Measurements from ENCODE around the gene LRRC31. TPM values are rescaled to one million over a fixed set of nuclear protein-coding genes. Genes with fewer than 3 reads are reported as not detected.

The LRRC31 gene
- total RNA-seq, 1 donor: not detected

GRCh38 chr3:169880576-169881250, 11.0 kb upstream of the LRRC31 start:
- TF ChIP-seq, protein P1, sequence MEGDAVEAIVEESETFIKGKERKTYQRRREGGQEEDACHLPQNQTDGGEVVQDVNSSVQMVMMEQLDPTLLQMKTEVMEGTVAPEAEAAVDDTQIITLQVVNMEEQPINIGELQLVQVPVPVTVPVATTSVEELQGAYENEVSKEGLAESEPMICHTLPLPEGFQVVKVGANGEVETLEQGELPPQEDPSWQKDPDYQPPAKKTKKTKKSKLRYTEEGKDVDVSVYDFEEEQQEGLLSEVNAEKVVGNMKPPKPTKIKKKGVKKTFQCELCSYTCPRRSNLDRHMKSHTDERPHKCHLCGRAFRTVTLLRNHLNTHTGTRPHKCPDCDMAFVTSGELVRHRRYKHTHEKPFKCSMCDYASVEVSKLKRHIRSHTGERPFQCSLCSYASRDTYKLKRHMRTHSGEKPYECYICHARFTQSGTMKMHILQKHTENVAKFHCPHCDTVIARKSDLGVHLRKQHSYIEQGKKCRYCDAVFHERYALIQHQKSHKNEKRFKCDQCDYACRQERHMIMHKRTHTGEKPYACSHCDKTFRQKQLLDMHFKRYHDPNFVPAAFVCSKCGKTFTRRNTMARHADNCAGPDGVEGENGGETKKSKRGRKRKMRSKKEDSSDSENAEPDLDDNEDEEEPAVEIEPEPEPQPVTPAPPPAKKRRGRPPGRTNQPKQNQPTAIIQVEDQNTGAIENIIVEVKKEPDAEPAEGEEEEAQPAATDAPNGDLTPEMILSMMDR (IDR thresholded peaks at IDR 0.05; ENCODE audit: insufficient read depth, low read depth, low read length): no peak
- no peak overlapping the region for H3K4me3 ChIP-seq (ENCODE audit: low read depth, low read length)
- DNase-seq (ENCODE audit: low read depth): no peak

DNA sequence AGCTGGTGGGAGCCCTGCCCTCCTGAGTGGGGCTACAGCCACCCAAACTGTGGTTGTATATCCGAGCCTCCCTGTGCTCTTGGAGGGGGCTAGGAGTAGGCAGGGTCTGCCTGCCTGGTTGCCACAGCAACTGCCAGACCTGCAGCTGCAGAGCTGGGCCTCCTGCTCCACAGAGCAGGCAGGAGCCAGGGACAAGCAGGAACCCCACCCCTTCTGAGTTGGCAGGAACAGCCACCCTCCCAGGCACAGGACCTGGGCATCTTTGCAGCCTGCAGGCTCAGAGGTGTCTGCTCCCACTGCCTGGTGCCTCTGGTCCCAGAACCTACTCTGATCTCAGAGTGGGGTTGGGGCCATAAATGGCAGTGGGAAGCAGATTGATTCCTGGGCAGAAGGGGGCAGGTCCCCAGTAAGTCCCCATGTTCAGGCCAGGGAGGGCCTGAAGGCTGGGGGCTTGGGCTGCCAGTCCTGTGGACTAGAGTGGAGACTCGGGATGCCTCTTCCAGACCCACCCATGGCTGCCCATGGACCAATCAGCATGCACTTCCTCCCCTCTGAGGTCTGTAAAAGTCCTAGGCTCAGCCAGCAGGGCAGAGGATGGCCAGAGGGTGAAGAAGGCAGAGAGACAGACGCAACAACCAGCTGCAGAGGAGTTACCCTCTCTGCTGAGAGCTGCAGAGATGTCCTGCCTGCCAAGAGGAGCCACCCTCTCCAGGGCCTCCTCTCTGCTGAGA, 10.3 kb upstream of the LRRC31 start:
- no peak overlapping the region for H3K4me3 ChIP-seq (ENCODE audit: low read depth, low read length)
- TF ChIP-seq, protein P1 (IDR thresholded peaks at IDR 0.05; ENCODE audit: insufficient read depth, low read depth, low read length): no peak
- DNase-seq (ENCODE audit: low read depth): no peak

DNA sequence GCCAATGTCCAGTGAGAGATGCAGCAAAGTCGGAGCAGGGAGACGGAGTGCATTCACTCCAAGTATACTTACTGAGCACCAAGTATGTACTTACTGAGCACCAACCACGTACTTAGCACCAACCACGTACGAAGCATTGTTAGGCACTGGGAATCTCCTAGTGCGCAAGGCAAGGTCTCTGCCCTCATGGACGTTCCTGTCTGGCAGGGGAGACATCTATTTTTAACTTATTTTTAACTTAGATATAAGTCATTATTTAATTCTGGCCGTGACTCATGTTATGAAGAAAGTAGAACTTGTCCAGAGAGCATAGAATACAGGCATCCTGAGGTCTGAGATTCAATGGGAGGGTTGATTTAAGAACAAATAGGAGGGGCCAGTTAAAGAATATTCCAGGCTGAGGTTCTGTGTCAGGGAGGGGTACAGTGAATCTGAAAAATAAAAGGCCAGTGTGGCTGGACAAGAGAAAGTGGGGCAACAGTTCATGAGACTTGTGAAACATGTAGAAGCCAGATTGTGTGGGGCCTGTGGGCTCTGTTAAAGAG, 9.3 kb upstream of the LRRC31 start:
- TF ChIP-seq, protein P1 (IDR thresholded peaks at IDR 0.05; ENCODE audit: insufficient read depth, low read depth, low read length): no peak
- no peak for DNase-seq (ENCODE audit: low read depth)
- H3K4me3 ChIP-seq (ENCODE audit: low read depth, low read length): no peak overlapping the region

GRCh38 chr3:169871129-169871886, 1.6 kb upstream of the LRRC31 start:
- DNase-seq (ENCODE audit: low read depth): no peak
- TF ChIP-seq, protein P1 (IDR thresholded peaks at IDR 0.05; ENCODE audit: insufficient read depth, low read depth, low read length): no peak
- H3K4me3 ChIP-seq (ENCODE audit: low read depth, low read length): no peak overlapping the region

GRCh38 chr3:169868369-169868768, 1.4 kb downstream of the LRRC31 start:
- DNase-seq (ENCODE audit: low read depth): no peak
- no peak overlapping the region for H3K4me3 ChIP-seq (ENCODE audit: low read depth, low read length)
- TF ChIP-seq, protein P1 (IDR thresholded peaks at IDR 0.05; ENCODE audit: insufficient read depth, low read depth, low read length): no peak

DNA sequence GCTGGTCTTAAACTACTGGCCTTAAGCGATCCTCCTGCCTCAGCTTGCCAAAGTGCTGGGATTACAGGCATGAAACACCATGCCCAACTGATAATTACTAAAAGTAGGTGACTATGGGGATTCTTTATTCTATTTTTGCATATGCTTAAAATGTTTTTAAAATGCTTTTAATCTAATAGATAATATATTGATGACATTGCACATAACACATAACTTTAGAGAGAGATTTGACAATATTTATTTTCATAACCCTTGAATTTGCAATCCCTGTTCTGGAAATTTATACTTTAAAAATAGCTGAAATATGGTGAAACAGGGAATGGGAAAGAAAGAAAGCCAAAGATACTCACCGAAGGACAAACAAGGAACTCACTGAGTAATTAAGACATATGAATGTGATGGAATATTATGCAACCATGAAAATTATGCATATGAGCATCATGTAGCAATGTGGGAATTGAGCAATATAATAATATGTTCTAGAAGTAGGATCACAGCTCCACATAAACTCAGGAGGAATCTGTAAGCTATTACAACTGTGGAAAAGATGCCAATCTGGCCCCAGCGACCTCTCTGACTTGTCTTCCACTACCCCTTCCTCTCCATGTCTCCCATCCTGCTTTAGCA, 2.0 kb downstream of the LRRC31 start:
- H3K4me3 ChIP-seq (ENCODE audit: low read depth, low read length): no peak overlapping the region
- TF ChIP-seq, protein P1 (IDR thresholded peaks at IDR 0.05; ENCODE audit: insufficient read depth, low read depth, low read length): no peak
- DNase-seq (ENCODE audit: low read depth): no peak
